Body of pancreas (tissue), 4 donors: ENCODE data around the gene NSUN2.

ENCODE experiments used
- POLR2A ChIP-seq, 3 donors: fragments of 450-650 bp; IDR thresholded peaks; one replicate each; pipeline ENCODE4 v1.6.1; 2016; ENCODE audit warnings: antibody characterized with exemption in 3 of 3, mild to moderate bottlenecking in 2 of 3
- TF ChIP-seq, protein P1 (sequence below), 7 experiments: fragments of 450-650 bp in 4 of 7; fragments of 200-600 bp in 3 of 7; sonication (generic) in 3 of 7; IDR thresholded peaks; one replicate each; pipeline ENCODE4 v1.5.1; 2016 to 2019; ENCODE audit warnings: antibody characterized with exemption in 7 of 7

DNA sequence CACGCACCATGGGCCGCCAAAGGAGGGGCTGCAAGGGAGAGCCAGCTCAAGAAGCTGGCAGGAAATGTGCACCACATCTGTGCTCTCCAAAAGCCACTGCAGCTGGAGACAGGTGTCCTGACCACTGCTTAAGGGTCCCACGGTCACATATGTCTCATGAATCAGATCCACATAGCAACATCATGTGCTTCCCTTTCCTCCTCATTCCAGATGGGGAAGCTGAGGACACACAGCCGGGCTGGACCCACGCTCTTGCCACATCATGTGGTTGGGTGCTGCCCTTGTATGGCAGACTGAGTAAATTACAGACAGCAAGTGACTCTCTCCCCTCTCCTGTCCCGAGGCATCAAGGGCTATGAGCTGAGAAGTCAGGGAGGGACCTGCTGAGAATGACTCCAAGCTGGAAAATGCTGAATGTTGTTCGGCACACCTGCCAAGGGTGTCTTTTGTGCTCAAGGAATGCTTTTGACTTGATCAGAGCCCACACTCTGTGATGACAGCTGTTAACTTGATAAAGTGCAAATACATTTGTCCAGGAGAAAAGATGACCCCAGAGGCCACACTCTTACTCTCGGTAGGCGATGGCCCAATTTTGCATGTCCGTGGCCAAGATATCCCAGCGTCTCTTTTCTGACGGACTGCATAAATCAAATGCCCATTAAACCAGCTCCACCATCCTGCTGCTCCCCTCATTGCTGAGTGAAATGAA, 58.2 kb downstream of the NSUN2 start:
- TF ChIP-seq, protein P1, sequence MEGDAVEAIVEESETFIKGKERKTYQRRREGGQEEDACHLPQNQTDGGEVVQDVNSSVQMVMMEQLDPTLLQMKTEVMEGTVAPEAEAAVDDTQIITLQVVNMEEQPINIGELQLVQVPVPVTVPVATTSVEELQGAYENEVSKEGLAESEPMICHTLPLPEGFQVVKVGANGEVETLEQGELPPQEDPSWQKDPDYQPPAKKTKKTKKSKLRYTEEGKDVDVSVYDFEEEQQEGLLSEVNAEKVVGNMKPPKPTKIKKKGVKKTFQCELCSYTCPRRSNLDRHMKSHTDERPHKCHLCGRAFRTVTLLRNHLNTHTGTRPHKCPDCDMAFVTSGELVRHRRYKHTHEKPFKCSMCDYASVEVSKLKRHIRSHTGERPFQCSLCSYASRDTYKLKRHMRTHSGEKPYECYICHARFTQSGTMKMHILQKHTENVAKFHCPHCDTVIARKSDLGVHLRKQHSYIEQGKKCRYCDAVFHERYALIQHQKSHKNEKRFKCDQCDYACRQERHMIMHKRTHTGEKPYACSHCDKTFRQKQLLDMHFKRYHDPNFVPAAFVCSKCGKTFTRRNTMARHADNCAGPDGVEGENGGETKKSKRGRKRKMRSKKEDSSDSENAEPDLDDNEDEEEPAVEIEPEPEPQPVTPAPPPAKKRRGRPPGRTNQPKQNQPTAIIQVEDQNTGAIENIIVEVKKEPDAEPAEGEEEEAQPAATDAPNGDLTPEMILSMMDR (IDR thresholded peaks at IDR 0.05): no peak
- no peak for TF ChIP-seq POLR2A (IDR thresholded peaks at IDR 0.05)
